GM21515 (cell line): Measurements from ENCODE around the gene CNDP1.

Experiments
- ATAC-seq: cut with Tn5 transposase; IDR thresholded peaks from one replicate; pipeline ENCODE4 v1.9.1; 2021; ENCODE audit not compliant: unreplicated experiment

Gene CNDP1

GRCh38 chr18:74505776-74506175 is 28.5 kb upstream of the CNDP1 start:
- no peak for ATAC-seq

GRCh38 chr18:74506448-74507084 is 27.7 kb upstream of the CNDP1 start:
- ATAC-seq: no peak

GRCh38 chr18:74507097-74507881 is 27.0 kb upstream of the CNDP1 start:
- no peak for ATAC-seq

GRCh38 chr18:74507927-74508326 is 26.4 kb upstream of the CNDP1 start:
- ATAC-seq: no peak

- ATAC-seq: no peak
Observed at GRCh38 chr18:74508366-74508765, 25.9 kb upstream of the CNDP1 start.

- no peak for ATAC-seq
Observed at GRCh38 chr18:74508821-74509225, 25.5 kb upstream of the CNDP1 start.

- ATAC-seq: no peak
Observed at GRCh38 chr18:74509856-74510769, 24.2 kb upstream of the CNDP1 start.

- ATAC-seq: no peak
Observed at GRCh38 chr18:74510770-74511095, 23.6 kb upstream of the CNDP1 start.

- no peak for ATAC-seq
Observed at GRCh38 chr18:74511823-74512222, 22.5 kb upstream of the CNDP1 start.

GRCh38 chr18:74512321-74513053 is 21.8 kb upstream of the CNDP1 start:
- ATAC-seq: no peak

GRCh38 chr18:74513149-74513882 is 21.0 kb upstream of the CNDP1 start:
- no peak for ATAC-seq

- ATAC-seq: no peak
Observed at GRCh38 chr18:74513883-74514205, 20.5 kb upstream of the CNDP1 start.

GRCh38 chr18:74514860-74515495 is 19.3 kb upstream of the CNDP1 start:
- no peak for ATAC-seq

- ATAC-seq: no peak
Observed at GRCh38 chr18:74515620-74516231, 18.6 kb upstream of the CNDP1 start.

- no peak for ATAC-seq
Observed at GRCh38 chr18:74516271-74517235, 17.7 kb upstream of the CNDP1 start.

- ATAC-seq: no peak
Observed at GRCh38 chr18:74517236-74517630, 17.1 kb upstream of the CNDP1 start.

- ATAC-seq: no peak
Observed at GRCh38 chr18:74518456-74519295, 15.6 kb upstream of the CNDP1 start.
